ENCODE measurements around the gene ETFDH. TPM values are rescaled to one million over a fixed set of nuclear protein-coding genes. Genes with fewer than 3 reads are reported as not detected.

ETFDH gene
- polyA plus RNA-seq, 1 donor (not counting 4 experiments of a cell fraction or from before 2014, with no cell fraction given) = 25.5 TPM

DNA sequence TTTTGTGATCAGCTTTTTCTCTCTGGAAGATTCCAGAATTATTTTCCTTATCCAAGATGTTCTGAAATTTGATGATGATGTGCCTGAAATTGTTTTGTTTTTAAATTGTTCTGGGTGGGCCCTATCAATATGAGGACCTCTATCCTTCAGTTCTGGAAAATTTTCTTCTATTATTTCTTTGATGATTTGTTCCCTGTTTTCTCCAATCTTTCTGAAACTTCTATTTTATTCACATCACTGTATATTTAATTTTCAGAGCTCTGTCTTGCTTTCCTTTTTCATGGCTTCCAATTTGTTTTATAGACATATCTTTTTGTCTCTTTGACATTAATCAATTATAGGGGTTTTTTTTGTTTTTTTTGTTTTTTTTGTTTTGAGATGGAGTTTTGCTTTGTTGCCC is 84.5 kb downstream of the ETFDH start:
- Histone ChIP-seq H3K4me2 (ENCODE audit: control insufficient read depth, extremely low read depth, insufficient read depth, low read depth, low read length) (no peak overlapping the region), H3K9me1 (ENCODE audit: control insufficient read depth, extremely low read depth, insufficient read depth, low read length) (no peaks in the 10 kb centered on the region), H2AFZ (ENCODE audit: control insufficient read depth, low read length) (no peak overlapping the region), H3K27me3 (ENCODE audit: control insufficient read depth, extremely low read depth, insufficient read depth, low read length) (no peaks in the 10 kb centered on the region), H3K4me1 (ENCODE audit: control insufficient read depth, extremely low read depth, insufficient read depth, low read length) (no peaks in the 10 kb centered on the region), H3K9ac (ENCODE audit: control insufficient read depth, extremely low read depth, insufficient read depth, low read length) (no peak overlapping the region), H3K79me2 (ENCODE audit: control insufficient read depth, insufficient read depth, low read length) (no peaks in the 10 kb centered on the region), H3K36me3 (ENCODE audit: control insufficient read depth in 2 of 2, extremely low read depth in 1 of 2, insufficient read depth in 2 of 2, low read length in 2 of 2) (no peaks in the 10 kb centered on the region), H3K27ac (ENCODE audit: control insufficient read depth, insufficient read depth, low read length) (no peak overlapping the region), H3K9me3 (ENCODE audit: control insufficient read depth, low read depth, low read length) (no peaks in the 10 kb centered on the region), H4K20me1 (ENCODE audit: control insufficient read depth, extremely low read depth, insufficient read depth, low read length) (no peaks in the 10 kb centered on the region), H3K4me3 (ENCODE audit: control insufficient read depth in 2 of 3, extremely low read depth in 1 of 3, insufficient read depth in 2 of 3, low read depth in 1 of 3, low read length in 3 of 3) (no peak overlapping the region)
- DNase-seq (ENCODE audit: low read depth, low spot score) (no peak), FAIRE-seq (no peak)
- dilution Hi-C loops (cut with MboI; ENCODE audit: extremely low pct_ligation_motif_present, low sequenced_read_pairs) = no loop called here
- no peak for TF ChIP-seq EZH2 (IDR thresholded peaks at IDR 0.05; ENCODE audit: low read length)
- TF ChIP-seq, protein P1, sequence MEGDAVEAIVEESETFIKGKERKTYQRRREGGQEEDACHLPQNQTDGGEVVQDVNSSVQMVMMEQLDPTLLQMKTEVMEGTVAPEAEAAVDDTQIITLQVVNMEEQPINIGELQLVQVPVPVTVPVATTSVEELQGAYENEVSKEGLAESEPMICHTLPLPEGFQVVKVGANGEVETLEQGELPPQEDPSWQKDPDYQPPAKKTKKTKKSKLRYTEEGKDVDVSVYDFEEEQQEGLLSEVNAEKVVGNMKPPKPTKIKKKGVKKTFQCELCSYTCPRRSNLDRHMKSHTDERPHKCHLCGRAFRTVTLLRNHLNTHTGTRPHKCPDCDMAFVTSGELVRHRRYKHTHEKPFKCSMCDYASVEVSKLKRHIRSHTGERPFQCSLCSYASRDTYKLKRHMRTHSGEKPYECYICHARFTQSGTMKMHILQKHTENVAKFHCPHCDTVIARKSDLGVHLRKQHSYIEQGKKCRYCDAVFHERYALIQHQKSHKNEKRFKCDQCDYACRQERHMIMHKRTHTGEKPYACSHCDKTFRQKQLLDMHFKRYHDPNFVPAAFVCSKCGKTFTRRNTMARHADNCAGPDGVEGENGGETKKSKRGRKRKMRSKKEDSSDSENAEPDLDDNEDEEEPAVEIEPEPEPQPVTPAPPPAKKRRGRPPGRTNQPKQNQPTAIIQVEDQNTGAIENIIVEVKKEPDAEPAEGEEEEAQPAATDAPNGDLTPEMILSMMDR (optimal IDR thresholded peaks at IDR 0.05 in 1 of 3, IDR thresholded peaks at IDR 0.05 in 1 of 3, conservative IDR thresholded peaks at IDR 0.05 in 1 of 3; ENCODE audit: extremely low read depth in 1 of 3, insufficient read depth in 2 of 3, low read length in 3 of 3) = no peak

DNA sequence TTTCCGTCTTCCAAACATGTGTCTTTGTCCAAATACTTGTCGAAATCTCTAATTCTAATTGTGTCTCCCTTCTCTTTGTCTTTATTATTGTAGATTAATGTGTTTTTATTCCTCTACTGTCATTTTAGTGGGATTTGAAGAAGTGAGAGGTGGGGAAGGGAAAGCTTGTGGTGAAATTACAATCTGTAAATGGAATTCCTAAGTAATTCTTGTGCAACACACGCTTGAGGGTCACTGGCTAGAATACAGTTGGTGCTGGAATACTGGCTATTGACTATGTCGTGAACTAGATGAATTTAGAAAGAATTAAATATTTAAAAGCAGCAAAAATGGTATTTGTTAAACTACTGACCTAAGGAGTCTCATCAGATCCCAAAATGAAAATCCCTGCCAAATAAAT is 86.0 kb downstream of the ETFDH start:
- Histone ChIP-seq H3K4me2 (ENCODE audit: control insufficient read depth, extremely low read depth, insufficient read depth, low read depth, low read length) (no peak overlapping the region), H4K20me1 (ENCODE audit: control insufficient read depth, extremely low read depth, insufficient read depth, low read length) (no peaks in the 10 kb centered on the region), H3K36me3 (ENCODE audit: control insufficient read depth in 2 of 2, extremely low read depth in 1 of 2, insufficient read depth in 2 of 2, low read length in 2 of 2) (no peaks in the 10 kb centered on the region), H3K27me3 (ENCODE audit: control insufficient read depth, extremely low read depth, insufficient read depth, low read length) (no peaks in the 10 kb centered on the region), H3K79me2 (ENCODE audit: control insufficient read depth, insufficient read depth, low read length) (no peaks in the 10 kb centered on the region), H3K27ac (ENCODE audit: control insufficient read depth, insufficient read depth, low read length) (no peak overlapping the region), H3K9ac (ENCODE audit: control insufficient read depth, extremely low read depth, insufficient read depth, low read length) (no peak overlapping the region), H3K9me1 (ENCODE audit: control insufficient read depth, extremely low read depth, insufficient read depth, low read length) (no peaks in the 10 kb centered on the region), H3K9me3 (ENCODE audit: control insufficient read depth, low read depth, low read length) (no peaks in the 10 kb centered on the region), H3K4me3 (ENCODE audit: control insufficient read depth in 2 of 3, extremely low read depth in 1 of 3, insufficient read depth in 2 of 3, low read depth in 1 of 3, low read length in 3 of 3) (no peak overlapping the region), H2AFZ (ENCODE audit: control insufficient read depth, low read length) (no peak overlapping the region), H3K4me1 (ENCODE audit: control insufficient read depth, extremely low read depth, insufficient read depth, low read length) (no peaks in the 10 kb centered on the region)
- TF ChIP-seq, protein P1 (optimal IDR thresholded peaks at IDR 0.05 in 1 of 3, IDR thresholded peaks at IDR 0.05 in 1 of 3, conservative IDR thresholded peaks at IDR 0.05 in 1 of 3; ENCODE audit: extremely low read depth in 1 of 3, insufficient read depth in 2 of 3, low read length in 3 of 3) = no peak
- dilution Hi-C loops (cut with MboI; ENCODE audit: extremely low pct_ligation_motif_present, low sequenced_read_pairs) = no loop called here
- FAIRE-seq = no peak
- no peak for DNase-seq (ENCODE audit: low read depth, low spot score)

Measured in keratinocyte (primary cell).